ENCODE results near the gene PAX5.

Gene PAX5

DNA sequence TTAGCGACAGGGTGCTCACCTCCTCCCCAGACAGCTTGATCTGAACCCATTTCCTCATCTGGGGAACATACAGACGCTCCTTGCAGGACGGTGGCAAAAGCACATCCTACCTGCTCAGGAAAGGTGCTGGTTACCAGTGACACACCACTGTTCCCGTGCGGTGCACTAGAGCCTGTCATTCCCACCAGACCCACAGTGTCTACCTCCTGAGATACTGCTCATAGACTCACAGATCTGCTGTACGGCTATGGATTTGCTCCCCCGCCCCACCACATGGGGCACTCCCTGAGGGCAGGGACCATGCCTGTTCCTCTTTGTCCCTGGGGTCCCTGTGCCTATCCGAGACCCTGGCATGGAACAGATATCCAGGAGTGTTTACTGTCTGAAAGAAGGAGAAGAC, 208.9 kb downstream of the PAX5 start:
- no peaks in the 10 kb centered on the region for H3K9me3 ChIP-seq (ENCODE audit: insufficient read depth, low read length)
- H3K27me3 ChIP-seq (ENCODE audit: insufficient read depth, insufficient read length), result no peaks in the 10 kb centered on the region
- no peak overlapping the region for H3K4me3 ChIP-seq (ENCODE audit: insufficient read length, low read depth)
- no peak overlapping the region for H3K9ac ChIP-seq (ENCODE audit: insufficient read length, low read depth)
- TF ChIP-seq SUZ12 (IDR thresholded peaks at IDR 0.05; ENCODE audit: extremely low read depth, insufficient read depth, insufficient read length), result no peak
- TF ChIP-seq YY1 (IDR thresholded peaks at IDR 0.05; ENCODE audit: insufficient read depth, insufficient read length), result no peak
- TF ChIP-seq ZNF274 (IDR thresholded peaks at IDR 0.05; ENCODE audit: low read depth, low read length), result no peak
- H3K4me1 ChIP-seq (ENCODE audit: insufficient read depth, insufficient read length), result peaks cover 8% of the 10 kb centered on the region
- H3K36me3 ChIP-seq (ENCODE audit: insufficient read depth, insufficient read length, low read length), result no peaks in the 10 kb centered on the region
- DNase-seq (ENCODE audit: low read depth, low spot score), result no peak

DNA sequence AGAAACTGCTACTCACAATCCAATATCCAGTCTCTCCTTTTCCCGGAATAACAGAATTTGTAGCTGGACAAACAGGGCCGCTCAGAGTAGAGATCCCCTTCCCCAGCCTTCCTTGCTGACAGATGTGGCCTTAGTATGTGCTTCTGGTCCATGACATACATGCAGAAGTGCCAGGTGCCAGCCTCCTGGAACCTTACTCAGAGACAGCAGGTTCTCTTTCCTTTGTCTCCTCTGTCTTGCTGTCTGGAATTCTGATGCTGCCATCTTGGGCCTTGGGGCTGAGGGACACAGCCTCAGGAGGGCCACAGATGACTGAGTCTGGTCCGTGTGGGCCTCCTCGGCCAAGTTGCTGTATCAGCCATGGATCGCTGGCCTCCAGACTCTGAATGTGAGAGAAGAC, 210.1 kb downstream of the PAX5 start:
- Histone ChIP-seq H3K4me3 (ENCODE audit: insufficient read length, low read depth) (no peak overlapping the region), H3K36me3 (ENCODE audit: insufficient read depth, insufficient read length, low read length) (no peaks in the 10 kb centered on the region), H3K9me3 (ENCODE audit: insufficient read depth, low read length) (no peaks in the 10 kb centered on the region), H3K4me1 (ENCODE audit: insufficient read depth, insufficient read length) (peaks cover 12% of the 10 kb centered on the region), H3K9ac (ENCODE audit: insufficient read length, low read depth) (no peak overlapping the region), H3K27me3 (ENCODE audit: insufficient read depth, insufficient read length) (no peaks in the 10 kb centered on the region)
- TF ChIP-seq ZNF274 (IDR thresholded peaks at IDR 0.05; ENCODE audit: low read depth, low read length) (no peak), YY1 (IDR thresholded peaks at IDR 0.05; ENCODE audit: insufficient read depth, insufficient read length) (no peak), SUZ12 (IDR thresholded peaks at IDR 0.05; ENCODE audit: extremely low read depth, insufficient read depth, insufficient read length) (no peak)
- DNase-seq (ENCODE audit: low read depth, low spot score), result no peak

DNA sequence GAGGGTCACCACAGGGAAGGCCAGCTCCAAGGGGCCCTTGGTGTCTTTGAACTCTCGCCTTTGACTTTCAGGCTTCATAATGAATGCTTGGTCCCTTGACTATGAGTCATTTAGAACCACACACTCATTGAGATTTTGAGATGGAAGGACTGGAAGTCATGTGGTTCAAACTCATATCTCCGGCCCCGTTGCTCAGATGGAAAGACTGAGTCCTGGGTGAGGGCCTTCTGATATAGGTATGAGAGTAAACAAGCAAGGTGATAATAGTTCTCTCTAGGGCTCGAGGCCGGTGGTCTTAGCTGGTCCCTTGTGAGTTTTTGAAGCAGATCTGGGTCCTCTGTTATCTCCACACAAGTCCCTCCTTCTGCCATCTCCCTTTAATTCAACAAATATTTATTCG, 210.6 kb downstream of the PAX5 start:
- Histone ChIP-seq H3K4me3 (ENCODE audit: insufficient read length, low read depth) (no peak overlapping the region), H3K4me1 (ENCODE audit: insufficient read depth, insufficient read length) (peaks cover 14% of the 10 kb centered on the region), H3K9me3 (ENCODE audit: insufficient read depth, low read length) (no peaks in the 10 kb centered on the region), H3K9ac (ENCODE audit: insufficient read length, low read depth) (no peak overlapping the region), H3K36me3 (ENCODE audit: insufficient read depth, insufficient read length, low read length) (no peaks in the 10 kb centered on the region), H3K27me3 (ENCODE audit: insufficient read depth, insufficient read length) (no peaks in the 10 kb centered on the region)
- TF ChIP-seq YY1 (IDR thresholded peaks at IDR 0.05; ENCODE audit: insufficient read depth, insufficient read length) (no peak), ZNF274 (IDR thresholded peaks at IDR 0.05; ENCODE audit: low read depth, low read length) (no peak), SUZ12 (IDR thresholded peaks at IDR 0.05; ENCODE audit: extremely low read depth, insufficient read depth, insufficient read length) (no peak)
- DNase-seq (ENCODE audit: low read depth, low spot score), result no peak

DNA sequence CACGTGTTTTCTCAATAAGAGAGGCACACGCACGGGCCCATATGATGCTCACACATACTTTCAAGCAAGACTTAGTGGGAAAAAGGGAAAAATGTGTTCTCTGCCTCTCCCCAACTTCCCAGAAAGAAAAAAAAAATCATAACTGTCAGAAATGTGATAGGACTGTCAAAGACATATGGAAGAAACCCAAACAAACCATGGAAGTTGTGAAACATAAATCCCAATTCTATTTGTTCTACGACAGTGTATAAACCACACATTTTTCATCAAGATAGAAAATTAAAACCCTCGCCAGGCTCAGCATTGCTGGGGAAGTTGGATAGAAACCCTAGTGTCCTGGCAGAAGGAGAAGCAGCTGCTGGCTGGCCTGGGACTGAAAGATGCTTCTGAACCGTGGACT, 211.9 kb downstream of the PAX5 start:
- no peak for TF ChIP-seq SUZ12 (IDR thresholded peaks at IDR 0.05; ENCODE audit: extremely low read depth, insufficient read depth, insufficient read length)
- TF ChIP-seq YY1 (IDR thresholded peaks at IDR 0.05; ENCODE audit: insufficient read depth, insufficient read length), result no peak
- TF ChIP-seq ZNF274 (IDR thresholded peaks at IDR 0.05; ENCODE audit: low read depth, low read length), result no peak
- no peaks in the 10 kb centered on the region for H3K36me3 ChIP-seq (ENCODE audit: insufficient read depth, insufficient read length, low read length)
- H3K9me3 ChIP-seq (ENCODE audit: insufficient read depth, low read length), result no peaks in the 10 kb centered on the region
- H3K4me3 ChIP-seq (ENCODE audit: insufficient read length, low read depth), result no peak overlapping the region
- H3K4me1 ChIP-seq (ENCODE audit: insufficient read depth, insufficient read length), result peaks cover 19% of the 10 kb centered on the region
- H3K9ac ChIP-seq (ENCODE audit: insufficient read length, low read depth), result no peak overlapping the region
- DNase-seq (ENCODE audit: low read depth, low spot score), result no peak
- H3K27me3 ChIP-seq (ENCODE audit: insufficient read depth, insufficient read length), result no peaks in the 10 kb centered on the region

DNA sequence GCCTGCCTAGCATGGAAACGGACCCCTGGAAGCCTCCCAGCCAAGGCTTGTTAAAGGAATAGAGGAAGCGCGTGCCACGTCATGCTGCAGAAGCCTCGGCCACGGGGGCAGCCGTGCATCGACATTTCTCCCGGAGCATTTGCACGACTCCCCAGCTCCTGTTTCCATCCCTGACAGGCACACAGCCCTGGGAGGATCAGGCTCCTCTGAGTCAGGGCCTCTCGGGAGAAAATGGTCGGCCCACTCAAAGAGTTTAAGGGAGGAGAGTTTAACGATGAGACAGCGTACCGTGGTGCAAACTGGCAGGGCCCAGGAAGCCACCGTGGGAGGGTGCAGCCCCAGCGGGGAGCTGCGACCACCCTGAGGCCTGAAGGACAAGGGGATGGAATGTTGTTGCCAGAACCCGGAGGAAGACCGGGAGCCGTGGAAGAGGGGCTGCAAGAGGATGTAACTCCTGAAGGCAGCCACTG, 213.6 kb downstream of the PAX5 start:
- Histone ChIP-seq H3K4me3 (ENCODE audit: insufficient read length, low read depth) (no peak overlapping the region), H3K4me1 (ENCODE audit: insufficient read depth, insufficient read length) (peaks cover 19% of the 10 kb centered on the region), H3K9ac (ENCODE audit: insufficient read length, low read depth) (peak overlapping the region; percentile 3), H3K27me3 (ENCODE audit: insufficient read depth, insufficient read length) (no peaks in the 10 kb centered on the region), H3K36me3 (ENCODE audit: insufficient read depth, insufficient read length, low read length) (no peaks in the 10 kb centered on the region), H3K9me3 (ENCODE audit: insufficient read depth, low read length) (no peaks in the 10 kb centered on the region)
- TF ChIP-seq YY1 (IDR thresholded peaks at IDR 0.05; ENCODE audit: insufficient read depth, insufficient read length) (no peak), ZNF274 (IDR thresholded peaks at IDR 0.05; ENCODE audit: low read depth, low read length) (no peak), SUZ12 (IDR thresholded peaks at IDR 0.05; ENCODE audit: extremely low read depth, insufficient read depth, insufficient read length) (no peak)
- no peak for DNase-seq (ENCODE audit: low read depth, low spot score)

DNA sequence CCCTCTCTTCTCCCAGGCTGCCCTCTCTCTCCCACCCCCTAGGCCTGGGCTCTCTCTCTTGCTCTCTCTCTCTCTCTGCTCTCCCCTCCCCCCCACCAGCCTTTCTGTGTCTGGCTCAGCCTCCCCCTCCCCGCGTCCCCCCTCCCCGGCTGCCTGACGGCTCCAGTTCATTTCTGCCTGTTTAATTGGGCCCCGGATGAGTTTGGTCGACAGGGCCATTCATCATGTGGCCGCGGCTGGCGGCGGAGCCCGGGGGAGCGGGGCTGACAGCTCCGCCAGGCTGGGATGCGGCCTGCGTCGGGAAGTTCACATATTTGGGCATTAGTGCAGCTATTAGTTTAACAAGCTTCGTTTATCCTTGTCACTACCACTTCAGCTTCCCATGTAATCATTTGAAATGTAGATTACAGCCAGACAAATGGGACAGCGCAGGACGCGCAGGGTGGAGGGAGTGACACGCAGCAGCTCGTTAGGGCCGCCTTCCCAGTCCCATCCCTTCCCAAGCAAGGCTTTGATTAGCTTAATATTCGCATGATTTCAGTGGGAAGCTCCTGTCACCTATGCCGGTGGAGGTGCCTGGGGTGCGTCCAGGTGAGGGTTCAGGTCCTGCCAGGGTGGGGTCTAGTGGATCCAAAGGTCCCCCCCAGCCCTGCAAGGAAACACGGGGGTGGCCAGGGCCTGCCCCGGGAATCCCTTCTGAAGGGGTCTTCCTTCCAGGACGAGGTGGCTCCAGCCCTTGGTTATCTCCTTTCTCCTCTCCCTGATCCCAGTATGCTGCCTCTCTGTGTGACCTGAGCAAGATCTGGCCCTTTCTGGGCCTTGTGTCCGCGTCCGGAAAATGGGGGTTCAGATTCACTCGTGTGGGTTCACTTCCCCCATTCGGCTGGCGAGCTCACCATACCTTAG, 214.8 kb downstream of the PAX5 start:
- no peak overlapping the region for H3K4me3 ChIP-seq (ENCODE audit: insufficient read length, low read depth)
- peak overlapping the region; percentile 69 for H3K9ac ChIP-seq (ENCODE audit: insufficient read length, low read depth)
- TF ChIP-seq YY1 (IDR thresholded peaks at IDR 0.05; ENCODE audit: insufficient read depth, insufficient read length) (no peak), ZNF274 (IDR thresholded peaks at IDR 0.05; ENCODE audit: low read depth, low read length) (no peak)
- H3K9me3 ChIP-seq (ENCODE audit: insufficient read depth, low read length), result no peaks in the 10 kb centered on the region
- no peaks in the 10 kb centered on the region for H3K36me3 ChIP-seq (ENCODE audit: insufficient read depth, insufficient read length, low read length)
- H3K27me3 ChIP-seq (ENCODE audit: insufficient read depth, insufficient read length), result no peaks in the 10 kb centered on the region
- H3K4me1 ChIP-seq (ENCODE audit: insufficient read depth, insufficient read length), result peaks cover 19% of the 10 kb centered on the region
- no peak for DNase-seq (ENCODE audit: low read depth, low spot score)

DNA sequence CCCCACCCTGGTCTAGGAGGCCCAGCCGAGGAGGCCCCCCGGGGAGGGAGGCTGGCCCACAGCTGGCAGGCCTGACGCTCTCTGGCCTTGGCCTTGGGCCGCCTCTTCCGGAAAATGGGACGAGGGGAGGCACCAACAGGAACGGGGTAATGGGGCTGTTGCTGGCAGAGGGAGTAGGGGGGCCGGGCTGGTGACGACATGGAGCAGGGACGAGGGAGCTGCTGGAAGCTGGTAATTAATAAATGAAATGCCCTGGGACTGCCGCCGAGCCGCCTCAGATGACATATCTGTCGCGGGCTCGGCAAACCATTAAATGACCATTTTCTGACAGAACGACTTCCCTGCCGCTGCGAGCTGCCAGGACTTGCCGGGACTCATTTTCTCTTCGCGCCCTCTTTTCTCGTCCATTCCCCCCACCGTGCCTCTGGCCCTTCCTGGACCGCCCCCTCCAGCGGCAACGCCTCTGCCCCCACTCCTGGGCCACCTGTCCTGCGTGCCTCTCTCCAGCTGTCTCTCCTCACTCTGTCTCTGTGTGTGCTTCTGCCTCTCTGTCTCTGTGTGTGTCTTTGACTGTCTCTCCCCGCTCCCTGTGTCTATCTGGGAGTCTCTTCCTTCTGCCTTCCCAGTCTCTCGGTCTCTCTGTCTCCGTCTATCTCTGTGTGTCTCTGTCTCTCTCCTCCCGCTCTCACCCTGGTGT, 215.7 kb downstream of the PAX5 start:
- H3K27me3 ChIP-seq (ENCODE audit: insufficient read depth, insufficient read length), result no peaks in the 10 kb centered on the region
- peaks cover 19% of the 10 kb centered on the region for H3K4me1 ChIP-seq (ENCODE audit: insufficient read depth, insufficient read length)
- H3K4me3 ChIP-seq (ENCODE audit: insufficient read length, low read depth), result peak overlapping the region; percentile 22
- H3K36me3 ChIP-seq (ENCODE audit: insufficient read depth, insufficient read length, low read length), result no peaks in the 10 kb centered on the region
- no peaks in the 10 kb centered on the region for H3K9me3 ChIP-seq (ENCODE audit: insufficient read depth, low read length)
- peak overlapping the region; percentile 69 for H3K9ac ChIP-seq (ENCODE audit: insufficient read length, low read depth)
- DNase-seq (ENCODE audit: low read depth, low spot score), result no peak
- no peak for TF ChIP-seq SUZ12 (IDR thresholded peaks at IDR 0.05; ENCODE audit: extremely low read depth, insufficient read depth, insufficient read length)

Measured in NT2/D1 (cell line).